ENCODE measurements around the gene INSL6.
"Not testable (repeated sequence)": the region's sequence is repeated elsewhere in the genome, so short reads cannot be mapped to it uniquely, and the experiment has no call there.

The INSL6 gene, protein sequence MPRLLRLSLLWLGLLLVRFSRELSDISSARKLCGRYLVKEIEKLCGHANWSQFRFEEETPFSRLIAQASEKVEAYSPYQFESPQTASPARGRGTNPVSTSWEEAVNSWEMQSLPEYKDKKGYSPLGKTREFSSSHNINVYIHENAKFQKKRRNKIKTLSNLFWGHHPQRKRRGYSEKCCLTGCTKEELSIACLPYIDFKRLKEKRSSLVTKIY

DNA sequence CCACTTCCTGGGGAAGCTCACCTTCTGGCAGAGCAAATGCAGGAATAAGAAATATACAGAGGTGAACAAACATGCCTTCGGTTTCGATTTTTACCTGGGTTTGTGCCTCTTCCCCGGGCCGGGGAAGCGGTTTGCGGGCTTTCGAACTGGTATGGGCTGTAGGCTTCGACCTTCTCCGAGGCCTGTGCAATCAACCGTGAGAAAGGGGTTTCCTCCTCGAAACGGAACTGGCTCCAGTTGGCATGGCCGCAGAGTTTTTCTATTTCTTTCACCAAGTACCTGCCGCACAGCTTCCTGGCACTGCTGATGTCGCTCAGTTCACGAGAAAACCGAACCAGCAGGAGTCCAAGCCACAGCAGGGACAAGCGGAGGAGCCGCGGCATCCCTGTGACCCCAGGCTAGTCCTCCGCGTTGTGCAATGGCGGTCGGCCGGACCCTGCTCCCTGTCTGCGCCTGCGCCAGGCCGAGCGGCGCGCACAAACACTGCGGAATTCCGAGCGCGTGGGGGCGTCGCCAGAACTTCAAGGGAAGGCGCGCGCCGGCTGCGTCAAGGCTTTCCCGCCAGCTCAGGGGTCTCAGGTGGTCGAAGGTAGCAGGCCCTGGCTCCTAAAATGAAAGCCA, at the start of gene INSL6:
TSS of gene INSL6 (minus strand) at position 420 of the 621 bp plus-strand sequence. CDS start at position 383, 37 bp downstream.
- Mint-ChIP-seq H3K4me1 (ENCODE audit: low read depth) (peaks cover 12% of the 10 kb centered on the region), H3K27ac (no peak within 1 kb of the TSS), H3K4me3 (no peak within 1 kb of the TSS), H3K9me3 (ENCODE audit: low read depth) (no peaks in the 10 kb centered on the region), H3K27me3 (no peaks in the 10 kb centered on the region), H3K36me3 (no peaks in the 10 kb centered on the region)

DNA sequence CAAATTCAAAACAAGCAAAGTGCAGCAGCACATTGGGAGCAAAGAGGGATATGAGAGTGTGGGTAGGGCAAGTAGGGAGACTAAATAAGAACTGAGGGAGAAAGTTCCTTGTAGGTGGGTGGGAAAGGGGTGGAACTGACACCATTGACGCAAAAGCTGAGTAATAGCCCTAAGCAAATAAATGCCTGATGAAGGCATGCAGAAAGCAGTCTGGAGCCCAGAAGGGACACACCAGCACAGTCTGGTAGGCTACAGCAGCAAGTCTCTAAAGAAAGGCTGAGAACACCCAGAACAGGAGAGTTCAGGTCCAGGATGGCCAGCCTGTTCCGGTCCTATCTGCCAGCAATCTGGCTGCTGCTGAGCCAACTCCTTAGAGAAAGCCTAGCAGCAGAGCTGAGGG, 45.8 kb upstream of the INSL6 start, which contains the start of gene INSL4:
TSS of gene INSL4 (plus strand) at position 208 of the 400 bp plus-strand sequence. CDS start at position 313, 105 bp downstream.
- Mint-ChIP-seq H3K27me3 (no peaks in the 10 kb centered on the region), H3K4me3 (no peak within 1 kb of the TSS), H3K9me3 (ENCODE audit: low read depth) (no peaks in the 10 kb centered on the region), H3K36me3 (no peaks in the 10 kb centered on the region), H3K27ac (no peak within 1 kb of the TSS), H3K4me1 (ENCODE audit: low read depth) (no peaks in the 10 kb centered on the region)

DNA sequence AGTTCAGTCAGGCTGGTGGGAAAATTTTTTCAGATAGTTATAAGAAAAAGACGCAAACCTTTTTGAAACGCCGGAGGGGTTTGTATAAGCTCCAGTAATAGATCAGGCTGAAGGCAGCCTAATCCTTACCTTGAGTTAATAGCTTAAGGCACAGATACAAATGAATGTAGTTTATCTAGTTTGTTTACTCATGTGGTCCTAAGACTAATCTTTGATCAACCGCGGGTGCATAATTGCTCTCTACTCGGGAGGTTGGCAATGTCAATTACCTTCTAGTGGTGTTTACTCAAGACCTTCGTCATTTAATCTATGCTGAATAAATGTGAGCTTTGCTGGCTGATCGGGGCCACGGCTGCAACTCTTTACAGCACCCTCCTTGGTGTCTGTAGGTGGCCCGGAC, 45.1 kb upstream of the INSL6 start:
- Mint-ChIP-seq H3K36me3 (no peaks in the 10 kb centered on the region), H3K27me3 (no peaks in the 10 kb centered on the region), H3K4me1 (ENCODE audit: low read depth) (no peaks in the 10 kb centered on the region), H3K9me3 (ENCODE audit: low read depth) (no peaks in the 10 kb centered on the region), H3K27ac (no peak overlapping the region), H3K4me3 (no peak overlapping the region)

DNA sequence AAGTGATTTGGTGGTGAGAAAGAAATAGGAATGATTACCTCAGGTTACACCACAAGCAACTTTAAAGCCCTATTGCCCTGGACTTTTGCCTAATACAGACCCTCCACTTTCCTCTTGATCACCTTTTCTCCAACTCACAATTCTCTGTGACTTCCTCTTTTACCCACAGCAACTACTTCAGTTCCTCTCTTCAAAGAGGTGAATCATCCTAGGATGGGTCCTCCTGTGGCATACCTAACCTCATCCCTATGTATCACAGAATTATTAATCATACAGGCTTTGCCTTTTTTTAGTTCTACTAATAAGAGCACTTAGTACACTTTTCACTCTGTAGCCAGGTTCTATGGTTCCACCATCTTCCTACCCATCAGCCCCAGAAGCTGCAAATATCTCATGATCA, 19.6 kb upstream of the INSL6 start:
- Mint-ChIP-seq H3K4me3 (no peak overlapping the region), H3K4me1 (ENCODE audit: low read depth) (peaks cover 10% of the 10 kb centered on the region), H3K9me3 (ENCODE audit: low read depth) (peaks cover 8% of the 10 kb centered on the region), H3K36me3 (peaks cover 7% of the 10 kb centered on the region), H3K27ac (no peak overlapping the region), H3K27me3 (peaks cover 5% of the 10 kb centered on the region)

DNA sequence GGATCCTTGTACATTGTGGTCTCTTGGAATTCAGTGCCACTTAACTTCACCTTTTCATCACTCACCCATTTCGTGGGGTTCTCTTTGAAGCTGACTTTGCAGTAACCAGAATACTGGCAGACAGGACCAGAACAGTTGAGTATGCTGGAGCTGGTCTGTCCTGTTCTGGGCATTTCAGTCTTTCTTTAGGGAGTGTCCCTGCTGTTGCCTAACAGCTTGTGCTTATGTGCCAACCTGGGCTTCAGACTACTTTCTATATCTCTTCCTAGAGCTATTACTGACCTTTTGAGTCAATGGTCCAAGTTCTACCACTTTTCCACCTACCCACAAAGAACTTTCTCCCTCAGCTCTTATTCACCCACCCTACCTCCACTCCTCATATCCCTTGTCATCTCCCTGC, 10.0 kb upstream of the INSL6 start:
- Mint-ChIP-seq H3K27ac (no peak overlapping the region), H3K9me3 (ENCODE audit: low read depth) (peaks cover 5% of the 10 kb centered on the region), H3K4me3 (no peak overlapping the region), H3K4me1 (ENCODE audit: low read depth) (no peaks in the 10 kb centered on the region), H3K36me3 (peaks cover 6% of the 10 kb centered on the region), H3K27me3 (peaks cover 5% of the 10 kb centered on the region)

DNA sequence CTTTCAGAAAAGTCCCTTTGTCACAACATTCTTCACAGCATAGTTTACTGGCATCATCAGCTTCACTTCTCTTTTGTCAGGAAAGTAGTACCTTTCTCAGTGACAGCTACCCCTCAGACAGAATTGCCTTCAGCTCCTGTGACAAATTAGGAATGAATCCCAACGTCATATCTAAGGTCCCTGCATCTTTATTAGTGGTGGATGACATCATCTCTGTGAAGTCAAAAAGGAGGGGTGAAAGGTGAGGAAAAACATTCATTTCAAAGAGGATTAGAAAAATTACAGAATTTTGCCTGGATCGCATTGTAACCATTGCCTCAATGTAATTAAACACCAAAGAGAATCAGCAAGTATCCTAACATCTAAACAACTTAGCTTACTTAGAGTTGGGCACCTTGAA, 7.9 kb upstream of the INSL6 start:
- peaks cover 4% of the 10 kb centered on the region for H3K36me3 Mint-ChIP-seq
- peaks cover 4% of the 10 kb centered on the region for H3K9me3 Mint-ChIP-seq (ENCODE audit: low read depth)
- H3K4me3 Mint-ChIP-seq, result no peak overlapping the region
- H3K4me1 Mint-ChIP-seq (ENCODE audit: low read depth), result no peaks in the 10 kb centered on the region
- peaks cover 1% of the 10 kb centered on the region for H3K27me3 Mint-ChIP-seq
- H3K27ac Mint-ChIP-seq, result no peak overlapping the region

DNA sequence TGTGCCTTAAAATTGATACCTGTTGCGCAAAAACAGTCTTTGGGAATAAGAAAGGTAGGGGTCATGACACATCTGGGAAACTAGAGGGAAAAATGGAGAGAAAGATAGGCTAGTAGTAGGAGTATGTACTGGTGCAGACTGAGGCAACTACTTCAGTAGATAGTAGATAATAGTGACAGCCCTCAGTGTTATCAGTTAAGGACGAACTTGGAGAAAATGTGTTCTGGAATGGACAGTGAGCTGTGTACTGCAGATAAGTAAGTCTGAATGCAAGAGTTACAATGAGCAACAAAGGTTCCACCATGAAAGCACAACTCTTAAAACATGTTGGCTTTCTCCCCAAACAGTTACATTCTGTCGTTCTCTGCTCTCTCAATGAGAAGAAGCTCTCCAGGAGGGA, 6.5 kb upstream of the INSL6 start:
- Mint-ChIP-seq H3K27ac (no peak overlapping the region), H3K4me1 (ENCODE audit: low read depth) (peaks cover 2% of the 10 kb centered on the region)

DNA sequence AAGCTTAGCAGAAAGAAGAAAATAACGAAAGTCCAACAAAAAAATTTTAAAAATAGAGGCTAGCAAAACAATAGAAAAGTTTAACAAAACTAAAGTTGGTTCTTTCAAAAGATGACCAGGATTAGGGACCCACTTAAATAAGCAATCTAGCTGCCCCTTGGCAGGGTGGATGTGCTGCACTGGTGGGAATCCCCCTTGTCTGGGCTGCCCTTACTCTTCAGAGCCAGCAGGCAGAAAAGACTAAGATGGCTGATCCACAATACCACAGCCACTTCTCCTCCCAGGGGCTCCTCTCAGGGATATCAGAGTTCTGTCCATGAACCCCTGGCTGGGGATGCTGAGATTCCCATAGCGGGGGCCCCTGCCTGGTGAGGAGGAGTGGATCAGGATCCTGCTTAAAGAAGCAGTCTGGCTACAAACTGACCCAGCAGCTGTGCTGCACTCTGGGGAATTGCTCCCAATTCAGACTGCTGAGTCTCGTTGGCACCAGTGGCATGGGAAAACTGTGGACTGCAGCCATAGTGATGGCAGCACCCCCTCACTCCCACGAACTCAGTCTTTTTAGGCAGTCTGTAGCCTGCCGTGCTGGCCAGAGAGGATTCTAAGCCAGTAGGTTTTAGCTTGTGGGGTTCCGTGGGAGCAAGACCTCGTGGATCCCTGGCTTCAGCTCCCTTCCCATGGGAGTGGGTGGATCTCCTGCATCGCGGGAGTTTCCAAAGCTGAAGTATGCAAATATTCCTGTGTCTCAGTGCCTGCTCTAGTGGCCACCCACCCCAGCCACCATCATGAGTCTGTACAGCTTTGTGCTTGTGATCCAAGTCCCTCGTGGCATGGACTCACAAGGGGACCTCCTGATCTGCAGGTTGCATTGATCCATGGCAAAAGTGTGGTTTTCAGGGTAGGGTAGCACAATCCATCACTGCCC, 2.9 kb upstream of the INSL6 start:
- Mint-ChIP-seq H3K27me3 (no peaks in the 10 kb centered on the region), H3K27ac (no peak overlapping the region), H3K4me3 (no peak overlapping the region), H3K4me1 (ENCODE audit: low read depth) (peaks cover 12% of the 10 kb centered on the region), H3K9me3 (ENCODE audit: low read depth) (no peaks in the 10 kb centered on the region), H3K36me3 (no peaks in the 10 kb centered on the region)

More for the DNA sequence above, 6.5 kb upstream of the INSL6 start:
- H3K4me3 Mint-ChIP-seq, result no peak overlapping the region
- H3K9me3 Mint-ChIP-seq (ENCODE audit: low read depth), result no peaks in the 10 kb centered on the region
- H3K27me3 Mint-ChIP-seq, result peaks cover under 1% of the 10 kb centered on the region
- no peaks in the 10 kb centered on the region for H3K36me3 Mint-ChIP-seq

DNA sequence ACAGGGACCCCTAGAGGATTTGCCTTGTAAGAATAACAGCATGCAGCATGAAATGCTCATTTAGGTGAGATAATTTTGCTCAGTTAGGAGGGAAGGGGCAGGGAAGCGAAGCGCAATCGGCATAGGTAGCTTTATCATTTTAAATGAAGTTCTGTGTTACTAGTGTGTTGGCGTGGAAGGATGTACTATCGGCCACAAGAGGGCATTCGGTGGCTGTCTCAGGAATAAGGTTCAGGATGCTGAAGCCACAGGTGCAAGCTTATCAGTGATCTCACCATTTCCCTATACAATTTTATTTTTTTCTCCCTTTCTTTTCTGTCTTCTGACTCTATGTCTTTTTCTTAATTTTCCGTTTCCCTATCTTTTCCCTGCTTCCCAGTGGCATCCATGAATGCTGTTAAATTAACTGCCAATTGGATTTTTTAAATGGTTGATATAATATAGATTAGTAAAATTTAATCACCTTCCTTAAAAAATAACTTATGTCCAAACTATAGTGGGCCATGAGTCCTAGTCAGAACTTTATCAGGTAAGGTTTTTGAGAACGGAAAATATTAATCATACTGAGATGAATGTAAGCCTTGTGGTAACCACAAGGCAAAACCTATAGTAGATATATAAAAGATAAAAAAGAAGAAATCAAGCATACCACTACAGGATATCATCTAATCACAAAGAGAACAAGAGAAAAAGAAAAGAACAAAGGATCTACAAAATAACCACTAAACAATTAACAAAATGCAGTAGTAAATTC, 1.2 kb upstream of the INSL6 start:
- Mint-ChIP-seq H3K9me3 (ENCODE audit: low read depth) (no peaks in the 10 kb centered on the region), H3K4me3 (no peak overlapping the region), H3K27me3 (no peaks in the 10 kb centered on the region), H3K27ac (peak overlapping the region; percentile 28), H3K4me1 (ENCODE audit: low read depth) (peaks cover 12% of the 10 kb centered on the region), H3K36me3 (no peaks in the 10 kb centered on the region)

DNA sequence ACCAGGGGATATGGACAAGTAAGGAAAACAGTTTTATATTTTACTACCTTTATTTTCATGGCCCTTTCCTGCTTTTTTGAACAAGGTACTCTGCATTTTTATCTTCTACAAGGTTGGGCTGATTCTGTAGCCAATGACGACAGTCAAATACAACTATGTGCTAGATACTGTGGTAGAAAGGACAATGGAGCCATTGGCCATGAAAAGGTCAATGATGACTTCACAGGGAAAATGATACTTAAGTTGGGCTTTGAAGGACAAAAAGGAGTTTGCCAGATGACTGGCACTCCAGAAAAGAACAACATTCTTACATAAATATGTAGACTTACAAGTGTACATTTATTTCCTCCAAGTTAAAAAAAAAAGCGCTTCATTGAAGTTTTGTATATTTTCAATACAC, 663 bp downstream of the INSL6 start:
- H3K36me3 Mint-ChIP-seq, result no peaks in the 10 kb centered on the region
- H3K27ac Mint-ChIP-seq, result no peak overlapping the region
- H3K4me3 Mint-ChIP-seq, result no peak overlapping the region
- H3K27me3 Mint-ChIP-seq, result no peaks in the 10 kb centered on the region
- H3K9me3 Mint-ChIP-seq (ENCODE audit: low read depth), result no peaks in the 10 kb centered on the region
- peaks cover 12% of the 10 kb centered on the region for H3K4me1 Mint-ChIP-seq (ENCODE audit: low read depth)

DNA sequence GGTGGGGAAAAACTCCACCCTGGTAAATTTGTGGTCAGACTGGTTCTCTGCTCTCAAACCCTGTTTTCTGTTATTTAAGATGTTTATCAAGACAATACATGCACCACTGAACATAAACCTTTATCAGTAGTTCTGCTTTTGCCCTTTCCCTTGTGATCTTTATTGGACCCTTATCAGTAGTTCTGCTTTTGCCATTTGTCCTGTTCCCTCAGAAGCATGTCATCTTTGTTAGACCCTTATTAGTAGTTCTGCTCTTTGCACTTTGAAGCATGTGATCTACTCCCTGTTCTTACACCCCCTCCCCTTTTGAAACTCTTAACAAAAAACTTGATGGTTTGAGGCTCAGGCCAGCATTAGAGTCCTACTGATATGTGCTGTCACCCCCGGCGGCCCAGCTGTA, 4.8 kb downstream of the INSL6 start:
- H3K27me3 Mint-ChIP-seq, result not testable (repeated sequence)

DNA sequence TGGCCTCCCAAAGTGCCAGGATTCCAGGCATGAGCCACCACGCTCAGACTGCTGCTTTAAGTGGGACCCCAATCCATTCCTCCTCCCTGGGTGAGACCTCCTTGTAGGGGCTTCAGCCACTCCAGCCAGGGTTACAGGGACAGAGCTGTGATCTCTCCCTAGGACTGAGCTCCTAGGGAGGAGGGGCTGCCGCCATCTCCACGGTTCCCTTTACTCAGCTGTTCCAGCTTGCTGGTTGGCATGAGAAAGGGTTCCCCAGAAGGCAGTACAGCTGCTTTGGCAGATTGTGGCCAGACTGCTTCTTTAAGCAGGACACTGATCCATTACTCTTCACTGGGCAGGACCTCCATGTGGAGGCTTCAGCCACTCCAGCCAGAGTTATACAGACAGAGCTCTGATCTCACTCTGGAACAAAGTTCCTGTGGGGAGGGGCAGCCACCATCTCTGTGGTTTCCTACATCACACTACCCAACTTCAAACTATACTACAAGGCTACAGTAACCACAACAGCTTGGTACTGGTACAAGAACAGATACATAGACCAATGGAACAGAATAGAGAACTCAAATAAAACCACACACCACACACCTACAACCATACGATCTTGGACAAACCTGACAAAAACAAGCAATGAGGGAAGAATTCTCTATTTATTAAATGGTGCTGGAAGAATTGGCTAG, 7.2 kb downstream of the INSL6 start:
- peaks cover 7% of the 10 kb centered on the region for H3K9me3 Mint-ChIP-seq (ENCODE audit: low read depth)
- peaks cover 3% of the 10 kb centered on the region for H3K36me3 Mint-ChIP-seq
- no peak overlapping the region for H3K27ac Mint-ChIP-seq
- H3K4me3 Mint-ChIP-seq, result peak overlapping the region; percentile 27
- no peaks in the 10 kb centered on the region for H3K27me3 Mint-ChIP-seq
- H3K4me1 Mint-ChIP-seq (ENCODE audit: low read depth), result peaks cover 20% of the 10 kb centered on the region

More for the DNA sequence above, 4.8 kb downstream of the INSL6 start:
- not testable (repeated sequence) for H3K4me3 Mint-ChIP-seq; H3K27ac Mint-ChIP-seq; H3K9me3 Mint-ChIP-seq (ENCODE audit: low read depth); H3K36me3 Mint-ChIP-seq
- H3K4me1 Mint-ChIP-seq (ENCODE audit: low read depth), result peaks cover 20% of the 10 kb centered on the region

DNA sequence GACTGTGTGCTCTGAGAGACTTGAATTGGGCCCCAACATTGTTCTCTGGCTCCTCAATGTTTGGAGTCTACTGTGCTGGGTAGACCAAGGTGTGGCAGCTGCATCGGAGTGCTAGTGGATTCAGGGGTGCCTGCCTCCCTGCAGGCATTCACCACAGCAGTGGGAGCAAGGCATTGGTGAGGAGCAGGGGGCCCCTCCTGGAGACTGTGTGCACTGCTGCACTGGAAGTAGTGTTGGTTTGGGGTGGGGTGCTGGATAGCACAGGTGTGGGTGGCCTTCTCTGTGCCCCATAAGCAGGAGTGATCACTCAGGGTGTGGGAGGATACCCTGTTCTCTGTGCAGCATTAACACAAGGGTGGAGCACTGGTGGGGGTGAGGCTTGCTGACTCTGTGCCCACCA, 39.2 kb downstream of the INSL6 start:
- Mint-ChIP-seq H3K27ac (no peak overlapping the region), H3K4me1 (ENCODE audit: low read depth) (no peaks in the 10 kb centered on the region), H3K4me3 (no peak overlapping the region), H3K9me3 (ENCODE audit: low read depth) (peaks cover 20% of the 10 kb centered on the region), H3K36me3 (peaks cover 59% of the 10 kb centered on the region), H3K27me3 (no peaks in the 10 kb centered on the region)

DNA sequence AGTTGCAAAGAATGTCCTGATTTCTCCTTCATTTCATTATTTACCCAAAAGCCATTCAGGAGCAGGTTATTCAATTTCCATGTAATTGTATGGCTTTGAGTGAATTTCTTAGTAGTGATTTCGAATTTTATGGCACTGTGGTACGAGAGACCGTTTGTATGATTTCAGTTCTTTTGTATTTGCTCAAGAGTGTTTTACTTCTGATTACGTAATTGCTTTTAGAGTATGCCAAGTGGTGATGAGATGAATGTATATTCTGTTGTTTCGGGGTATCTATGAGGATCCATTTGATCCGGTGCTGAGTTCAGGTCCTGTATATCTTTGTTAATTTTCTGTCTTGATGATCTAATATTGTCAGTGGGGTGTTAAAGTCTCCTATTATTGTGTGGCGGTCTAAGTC, 41.2 kb downstream of the INSL6 start:
- Mint-ChIP-seq H3K27ac (no peak overlapping the region), H3K9me3 (ENCODE audit: low read depth) (peaks cover 11% of the 10 kb centered on the region), H3K4me3 (no peak overlapping the region), H3K36me3 (peaks cover 61% of the 10 kb centered on the region), H3K4me1 (ENCODE audit: low read depth) (no peaks in the 10 kb centered on the region), H3K27me3 (no peaks in the 10 kb centered on the region)

All from activated naive CD8-positive, alpha-beta T cell (primary cell).